GM19240 (cell line): Measurements from ENCODE around the gene PON3.
A peak's percentile ranks its signal among the peaks of the same experiment; 100 is the strongest.

Source experiments
- DNase-seq: peaks from one replicate; pipeline ENCODE4 v3.0.0; 2011; ENCODE audit warnings: low spot score; ENCODE audit not compliant: insufficient read length

Gene PON3

DNA sequence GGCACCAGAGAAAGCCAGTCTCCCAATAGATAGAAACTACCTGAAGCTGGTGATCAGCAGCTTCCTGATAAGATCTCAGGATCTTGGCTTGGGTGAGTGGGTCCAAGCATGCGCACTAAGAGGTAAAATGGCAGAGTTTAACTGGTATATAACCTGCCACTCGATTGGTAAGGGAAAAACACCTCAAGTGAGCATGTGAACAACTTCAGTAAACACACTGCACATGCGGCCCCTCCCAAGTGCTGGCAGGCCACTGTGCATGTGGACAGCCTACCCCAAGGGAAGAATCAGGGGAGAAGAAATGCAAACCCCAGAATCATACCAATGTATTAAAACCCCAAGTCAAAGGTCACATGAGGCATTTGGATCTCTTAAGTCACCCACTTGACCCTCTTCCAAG lies 54.1 kb downstream of the PON3 start:
- DNase-seq = no peak

DNA sequence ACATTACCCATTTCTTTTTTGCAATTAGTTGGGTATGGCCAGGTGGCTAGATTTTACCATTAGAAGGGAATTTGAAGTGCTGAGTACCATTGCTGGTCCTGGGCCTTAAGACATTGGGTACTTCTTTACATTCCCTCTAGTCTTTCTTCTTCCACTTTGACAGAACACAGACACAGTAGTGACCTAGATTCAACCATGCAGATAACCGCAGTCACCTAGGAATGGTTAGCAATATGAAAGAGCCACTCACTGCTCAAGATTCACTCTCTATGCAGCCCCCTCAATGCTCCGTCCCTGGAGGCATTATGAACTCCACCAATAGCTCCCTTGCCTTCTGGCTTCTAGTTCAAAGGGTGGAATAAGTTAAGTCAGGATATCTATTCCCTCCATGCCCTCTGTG lies 55.7 kb downstream of the PON3 start:
- no peak for DNase-seq

DNA sequence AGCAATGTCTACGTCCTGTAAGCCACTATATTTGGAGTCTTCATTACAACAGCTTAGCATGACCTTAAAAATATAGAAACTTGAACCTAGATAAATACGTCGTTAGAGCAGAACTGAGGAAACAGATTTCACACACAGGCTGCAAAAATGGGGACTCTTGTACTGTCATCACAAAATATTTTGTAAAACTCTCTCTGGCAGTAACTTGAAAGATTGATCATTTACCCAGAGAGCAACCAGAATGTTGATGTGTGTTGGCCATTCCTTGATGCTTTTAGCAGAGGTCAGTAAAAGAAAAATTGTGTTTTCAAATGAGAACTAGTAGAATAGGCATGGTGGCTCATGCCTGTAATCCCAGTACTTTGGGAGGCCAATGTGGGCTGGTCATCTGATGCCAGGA lies 57.3 kb downstream of the PON3 start:
- DNase-seq = no peak

DNA sequence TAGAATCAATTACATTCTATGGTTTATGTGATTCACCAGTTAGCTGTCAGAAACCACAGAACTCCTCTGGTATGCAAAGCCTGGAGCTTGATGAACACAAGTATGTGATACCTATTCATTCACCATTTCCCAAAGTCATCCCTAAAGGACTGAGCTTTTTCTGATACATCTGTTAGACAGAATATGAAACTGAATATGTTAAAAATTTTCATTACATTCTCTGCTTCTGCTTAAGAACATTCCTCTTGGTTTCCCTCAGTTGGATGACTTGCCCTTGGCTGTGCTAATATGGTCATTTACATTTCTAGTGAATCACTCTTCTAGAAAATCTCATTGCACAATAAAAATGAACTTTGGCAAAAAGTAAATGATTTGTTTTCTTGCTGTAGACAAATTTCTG lies 61.1 kb downstream of the PON3 start:
- DNase-seq = no peak

DNA sequence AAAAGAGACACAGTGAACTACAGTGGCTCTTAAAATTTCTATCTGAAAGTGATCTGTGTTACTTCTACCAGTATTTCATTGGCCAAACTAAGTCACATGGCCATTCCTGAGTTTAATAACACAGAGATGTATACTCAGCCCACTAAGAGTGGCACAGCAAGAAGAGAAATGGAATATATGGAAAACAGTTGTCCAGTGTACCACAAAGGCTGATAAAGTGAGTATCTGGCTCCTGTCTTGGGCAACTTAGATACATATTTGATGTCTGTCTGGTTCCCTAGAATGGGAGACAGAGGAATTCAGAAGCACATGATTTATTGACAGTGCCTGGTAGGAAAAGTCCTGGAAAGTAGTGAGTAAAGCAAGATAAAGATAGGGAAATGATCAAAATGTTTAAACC lies 61.7 kb downstream of the PON3 start:
- no peak for DNase-seq

DNA sequence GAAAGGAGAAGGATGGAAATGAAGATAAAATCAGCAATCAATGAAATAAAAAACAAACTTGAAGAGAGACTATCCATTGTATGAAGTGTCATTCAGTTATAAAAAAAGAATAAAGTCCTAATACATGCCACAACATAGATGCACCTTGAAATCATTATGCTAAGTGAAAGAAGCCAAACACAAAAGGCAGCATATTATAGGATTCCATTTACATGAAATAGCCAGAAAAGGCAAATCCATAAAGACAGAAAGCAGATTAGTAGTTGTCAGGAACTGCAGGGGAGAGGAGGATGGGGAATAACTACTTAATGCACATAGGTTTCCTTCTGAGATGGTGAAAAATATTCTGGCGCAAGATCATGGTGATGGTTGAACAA lies 65.2 kb downstream of the PON3 start:
- no peak for DNase-seq

DNA sequence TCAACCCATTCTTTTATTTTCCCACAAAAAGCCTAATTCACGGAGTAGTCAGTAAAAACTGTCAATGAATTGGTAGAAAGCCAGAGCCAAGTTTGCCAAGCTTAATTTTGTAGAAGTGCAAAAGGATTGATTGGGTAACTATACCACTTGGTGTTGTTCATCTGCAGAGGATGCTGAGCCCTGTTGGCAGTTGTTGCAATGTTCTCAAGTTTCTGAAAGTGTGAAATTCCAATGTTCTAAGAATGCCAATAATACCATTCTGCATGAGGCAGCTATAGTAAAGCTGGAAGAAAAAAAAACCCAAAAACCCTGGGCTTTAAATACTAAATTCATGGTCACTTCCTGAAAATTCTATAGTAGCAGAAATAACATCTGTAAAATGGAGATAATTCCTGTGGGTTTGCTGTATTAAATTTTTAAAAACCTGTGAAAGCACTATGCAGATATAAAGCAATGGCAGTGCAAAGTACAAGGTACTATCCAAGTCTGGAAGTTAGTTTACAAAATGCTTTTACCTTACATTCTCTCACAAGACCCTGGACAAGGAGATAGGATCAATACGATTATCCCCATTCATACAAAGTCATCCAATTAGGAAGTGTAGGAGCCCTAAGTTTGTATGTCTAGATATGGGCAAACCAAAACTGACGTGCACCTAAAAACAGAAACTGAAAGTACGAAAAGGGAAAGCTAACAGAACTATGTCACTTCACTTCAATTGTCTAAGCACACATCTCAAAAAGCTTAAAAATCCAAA lies 65.8 kb downstream of the PON3 start:
- peak; percentile 14 for DNase-seq

DNA sequence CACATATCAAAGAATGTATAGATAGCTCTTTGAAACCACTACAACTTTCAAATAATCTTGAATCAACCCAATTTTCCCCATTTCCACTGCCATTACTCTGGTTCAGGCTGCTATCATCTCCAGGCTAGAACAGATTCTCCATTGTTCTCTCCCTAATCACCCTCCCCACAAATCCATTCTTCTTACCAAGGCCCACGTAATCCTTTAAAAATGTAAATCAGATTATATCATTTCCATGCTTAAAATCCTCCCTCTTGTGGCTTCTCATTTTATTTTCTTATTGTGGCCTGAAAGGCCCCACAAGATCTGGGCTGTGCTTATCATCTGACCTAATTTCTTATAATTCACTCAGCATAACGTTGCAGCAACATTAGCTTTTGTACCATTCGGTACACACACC lies 68.8 kb downstream of the PON3 start:
- DNase-seq = no peak

DNA sequence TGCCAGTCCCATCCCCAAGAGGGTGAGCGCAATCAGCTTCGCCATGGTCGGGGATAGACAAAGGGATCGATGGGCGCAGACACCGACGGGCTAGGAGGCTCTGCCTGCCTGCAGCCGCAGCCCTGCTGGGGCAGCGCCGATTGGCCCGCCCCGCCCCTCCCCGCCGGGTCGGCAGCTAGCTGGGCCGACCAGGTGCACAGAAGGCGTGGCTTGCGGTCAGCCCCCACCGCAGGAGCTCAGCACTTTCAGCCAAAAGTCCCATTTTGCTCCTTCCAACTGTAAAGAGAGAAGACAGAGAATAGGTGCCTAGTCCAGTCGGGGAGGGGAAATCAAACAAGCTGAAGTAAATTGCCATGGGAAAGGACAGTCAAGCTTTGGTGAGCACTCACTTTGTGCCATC lies 71.7 kb downstream of the PON3 start, which contains the start of gene PON1:
Gene PON1, minus strand, starts transcription at position 102 of the 400 bp plus-strand sequence. Its CDS starts 57 bp downstream, at position 45.
- no peak for DNase-seq

DNA sequence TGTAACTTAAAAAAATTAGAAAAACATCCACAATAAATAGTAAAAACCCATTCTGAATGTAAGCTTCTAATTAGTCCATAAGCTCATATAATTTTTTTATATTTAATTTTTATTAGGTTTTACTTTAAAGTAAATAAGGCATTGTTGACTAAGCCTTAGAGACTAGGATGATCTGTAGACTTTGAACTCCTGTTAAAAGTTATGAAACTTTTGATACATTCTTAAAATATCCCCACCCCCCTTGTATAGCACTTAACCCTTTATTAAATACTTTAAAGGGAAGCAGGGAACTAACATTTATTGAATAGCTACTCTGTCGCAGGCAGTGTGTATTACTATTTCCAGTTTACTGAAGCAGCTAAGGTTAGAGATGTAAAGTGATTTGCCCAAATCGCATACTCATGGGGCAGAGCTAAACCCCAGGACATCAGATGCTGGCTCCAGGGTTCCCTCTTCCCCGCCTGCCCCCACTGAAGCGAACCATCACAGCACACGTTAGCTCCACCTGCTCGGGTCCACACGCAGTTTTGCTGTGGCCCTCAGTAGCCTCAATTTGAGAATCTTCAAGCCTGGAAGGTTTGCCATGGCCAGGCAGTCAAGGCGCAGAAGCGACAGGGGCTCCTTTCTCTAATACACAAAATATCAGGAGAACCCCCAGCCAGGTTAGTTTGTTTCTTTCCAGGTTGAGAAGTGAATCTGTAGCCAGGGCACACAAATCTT lies 72.6 kb downstream of the PON3 start:
- DNase-seq = no peak

DNA sequence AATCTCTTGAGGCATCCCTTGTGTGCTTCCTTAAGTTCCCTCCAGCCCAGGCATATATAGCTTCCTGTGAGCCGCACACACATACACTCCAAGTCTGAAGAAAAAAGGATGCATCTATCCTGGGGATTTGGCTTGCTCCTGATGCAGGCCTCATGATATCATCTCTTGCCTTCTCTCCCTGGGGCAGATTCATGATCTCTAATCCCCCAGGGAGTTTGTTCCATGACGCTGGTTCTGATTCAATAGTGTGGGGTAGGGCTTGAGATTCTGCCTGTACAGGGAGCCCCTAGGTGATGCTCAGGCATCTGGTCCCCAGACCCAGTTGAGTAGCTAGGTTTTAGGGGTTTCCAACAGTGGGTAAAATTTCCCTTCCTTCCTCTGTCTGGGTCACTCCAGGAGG lies 73.3 kb downstream of the PON3 start:
- no peak for DNase-seq

DNA sequence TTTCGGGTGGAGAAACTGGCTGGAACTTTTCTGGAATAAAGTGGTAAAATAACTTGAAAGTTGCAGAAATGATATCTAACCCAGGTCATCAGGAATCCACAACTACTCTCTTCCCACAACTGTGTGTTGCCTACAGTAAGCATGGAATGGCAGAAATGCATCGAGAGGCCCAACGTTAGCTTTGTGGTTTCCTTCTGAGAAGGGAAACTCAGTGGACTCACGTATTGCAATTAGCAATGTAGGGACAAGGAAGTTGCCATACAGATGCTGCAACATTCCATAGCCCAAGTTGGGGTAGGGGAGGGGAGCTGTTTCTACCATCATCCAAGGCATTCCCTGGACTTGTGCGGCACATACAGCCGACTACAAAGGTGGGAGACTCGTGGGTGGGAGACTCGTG lies 73.8 kb downstream of the PON3 start:
- no peak for DNase-seq

DNA sequence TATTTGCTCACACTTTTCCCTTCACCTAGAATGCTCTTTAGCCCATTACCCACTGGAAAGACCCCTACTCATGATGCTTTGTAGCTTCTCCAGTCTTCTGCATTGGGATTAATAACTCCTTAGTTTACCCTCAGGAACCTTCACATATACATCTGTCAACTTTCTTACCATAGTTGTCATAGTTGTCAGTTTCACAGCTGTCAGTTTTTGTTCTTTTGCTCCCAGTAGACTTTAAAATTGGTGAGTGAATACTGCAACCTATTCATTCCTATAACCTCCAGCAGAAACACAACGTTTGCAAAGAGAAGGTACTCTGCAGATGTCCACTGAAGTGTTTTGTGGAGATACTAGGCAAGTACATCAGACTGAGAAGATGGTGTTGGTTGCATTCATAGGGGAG lies 74.5 kb downstream of the PON3 start:
- DNase-seq = no peak

DNA sequence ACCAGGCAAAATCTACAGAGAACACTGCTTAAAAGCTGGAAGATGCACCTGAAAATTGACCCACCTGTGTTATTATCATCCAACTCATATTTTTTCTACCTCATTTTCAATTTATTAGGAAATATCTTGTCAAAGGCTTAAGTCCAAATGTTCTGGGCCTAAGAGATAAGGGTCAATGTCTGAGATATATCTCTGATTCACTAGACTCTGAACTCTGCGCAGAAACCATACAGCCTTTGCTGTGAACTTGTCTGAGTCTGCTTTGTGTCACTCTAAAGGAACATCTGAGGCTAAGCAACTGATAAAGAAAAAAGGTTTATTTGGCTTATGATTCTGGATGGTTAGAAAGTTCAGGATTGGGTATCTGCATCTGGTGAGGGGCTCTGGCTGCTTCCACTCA lies 75.5 kb downstream of the PON3 start:
- no peak for DNase-seq

DNA sequence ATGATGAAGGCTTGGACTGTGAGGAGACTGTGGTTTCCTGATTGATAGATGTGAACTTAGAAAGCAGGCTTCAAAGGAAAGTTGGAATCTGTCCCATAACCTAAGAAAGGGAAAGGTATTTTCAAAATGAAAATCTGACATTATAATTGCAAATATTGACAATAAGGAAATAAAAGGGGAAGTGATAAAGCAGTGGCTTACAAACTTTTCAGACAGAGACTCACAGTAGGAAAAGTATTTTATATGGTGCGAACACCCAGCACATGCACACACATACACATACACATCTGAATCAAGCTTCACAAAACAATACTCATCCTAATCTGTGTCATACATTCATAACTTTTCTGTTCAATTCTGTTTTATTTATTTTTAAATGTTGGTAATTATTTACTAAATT lies 76.6 kb downstream of the PON3 start:
- DNase-seq = no peak

DNA sequence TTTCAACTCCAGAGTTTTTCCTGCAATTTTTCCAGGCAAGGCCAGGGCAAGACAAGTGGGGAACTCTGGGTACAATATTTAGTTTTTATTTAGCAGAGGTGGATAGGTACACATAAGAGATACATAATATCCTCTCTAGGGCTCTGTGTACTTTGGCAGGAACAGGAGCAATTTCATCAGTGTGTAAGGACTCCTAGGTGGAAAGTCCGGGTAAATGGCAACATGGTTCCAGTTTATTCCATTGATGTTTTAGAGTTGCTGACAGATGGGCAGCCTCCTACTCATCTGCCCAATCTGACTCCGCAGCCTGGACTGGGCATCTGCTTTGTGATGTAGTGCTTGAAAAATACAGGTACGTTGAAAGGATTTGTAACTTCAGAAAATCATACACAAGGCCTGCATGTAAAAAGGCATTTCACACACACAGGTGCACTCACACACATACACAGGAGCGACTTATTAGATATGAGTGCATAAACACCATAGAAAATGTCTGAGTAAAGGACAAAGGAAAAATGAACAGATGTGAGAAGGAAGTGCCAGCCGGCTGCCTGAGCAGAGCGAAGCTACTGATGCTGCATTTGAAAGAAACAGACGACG lies 77.6 kb downstream of the PON3 start:
- DNase-seq = no peak

DNA sequence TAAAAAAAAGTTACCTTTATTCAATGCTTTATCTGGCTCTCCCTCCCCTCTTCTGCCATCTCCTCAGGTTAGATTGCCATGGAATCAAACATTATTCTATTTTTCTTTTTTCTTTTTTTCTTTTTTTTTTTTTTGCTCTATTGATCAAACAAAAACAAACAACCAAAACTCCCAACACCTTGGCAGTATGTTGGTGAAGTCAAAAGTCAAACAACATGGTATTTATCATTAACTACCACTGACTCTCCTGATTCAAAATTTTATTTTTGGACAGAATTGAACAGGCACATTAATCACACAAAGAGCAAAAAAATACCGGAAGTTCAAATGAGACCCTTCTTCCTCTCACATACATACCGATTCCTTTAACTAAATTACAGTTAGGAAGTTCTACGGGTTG lies 78.2 kb downstream of the PON3 start:
- DNase-seq = no peak

DNA sequence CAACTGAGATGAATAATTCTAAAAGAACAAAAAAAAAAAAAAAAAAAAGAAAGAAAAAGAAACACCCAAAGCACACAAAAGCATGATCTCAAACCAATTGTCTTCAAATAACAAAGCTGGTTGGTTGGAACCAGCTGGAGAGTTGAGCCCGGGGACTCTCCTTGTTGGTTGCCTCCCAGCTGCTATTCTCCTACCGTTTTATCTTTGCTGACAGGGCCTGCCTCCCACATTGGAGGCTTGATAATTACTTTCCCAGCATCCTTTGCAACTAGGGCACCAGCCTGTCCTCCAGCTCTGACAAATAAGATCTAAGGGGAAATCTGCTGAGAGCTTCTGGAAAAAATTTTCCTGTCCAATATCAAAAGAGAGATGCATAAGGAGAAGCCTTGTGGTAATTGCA lies 78.6 kb downstream of the PON3 start:
- no peak for DNase-seq

DNA sequence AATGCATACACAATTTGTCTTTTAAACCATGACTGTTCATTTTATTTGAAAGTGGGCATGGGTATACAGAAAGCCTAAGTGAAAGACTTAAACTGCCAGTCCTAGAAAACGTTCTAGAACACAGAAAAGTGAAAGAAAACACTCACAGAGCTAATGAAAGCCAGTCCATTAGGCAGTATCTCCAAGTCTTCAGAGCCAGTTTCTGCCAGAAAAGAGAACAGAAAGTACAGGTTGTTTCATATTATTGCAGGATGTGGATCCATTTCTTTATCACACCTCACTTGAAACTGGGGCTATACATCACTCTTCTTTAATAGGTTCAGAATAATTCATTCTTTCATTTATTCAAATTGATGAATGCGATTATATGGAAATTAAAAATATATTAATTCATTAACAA lies 79.6 kb downstream of the PON3 start:
- no peak for DNase-seq

DNA sequence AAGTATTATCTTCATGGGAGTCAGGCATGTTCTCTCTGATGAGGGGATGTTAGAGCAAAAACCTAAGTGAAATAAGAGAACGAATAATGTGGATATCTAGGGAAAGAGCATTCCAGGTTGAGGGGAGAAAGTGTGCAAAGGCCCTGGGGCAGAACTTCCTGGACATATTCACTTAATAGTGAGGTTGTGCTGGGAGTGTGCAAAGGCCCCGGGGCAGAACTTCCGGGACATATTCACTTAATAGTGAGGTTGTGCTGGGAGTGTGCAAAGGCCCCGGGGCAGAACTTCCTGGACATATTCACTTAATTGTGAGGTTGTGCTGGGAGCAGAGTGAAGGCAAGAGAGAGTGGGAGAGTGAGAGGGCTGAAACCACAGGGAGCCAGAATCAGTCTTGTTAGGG lies 83.6 kb downstream of the PON3 start:
- no peak for DNase-seq

DNA sequence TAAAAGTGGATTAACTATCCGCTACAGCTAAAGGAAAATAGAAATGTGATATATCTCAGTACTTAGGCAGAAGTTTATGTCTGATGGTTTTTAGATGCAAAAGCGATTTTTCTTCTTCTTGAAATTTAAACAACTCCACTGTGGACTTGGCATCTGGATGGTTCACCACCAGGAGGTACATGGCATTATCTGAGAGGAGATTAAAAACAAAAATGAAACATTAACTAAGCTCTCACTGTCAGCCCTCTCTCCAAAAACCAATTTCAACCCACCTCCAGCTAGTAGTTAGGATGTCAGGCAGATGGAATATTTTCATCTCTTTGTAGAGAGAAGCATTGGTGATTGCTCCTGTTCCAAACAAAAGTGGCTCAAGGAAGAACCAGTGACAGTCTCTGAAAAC lies 84.8 kb downstream of the PON3 start:
- no peak for DNase-seq

DNA sequence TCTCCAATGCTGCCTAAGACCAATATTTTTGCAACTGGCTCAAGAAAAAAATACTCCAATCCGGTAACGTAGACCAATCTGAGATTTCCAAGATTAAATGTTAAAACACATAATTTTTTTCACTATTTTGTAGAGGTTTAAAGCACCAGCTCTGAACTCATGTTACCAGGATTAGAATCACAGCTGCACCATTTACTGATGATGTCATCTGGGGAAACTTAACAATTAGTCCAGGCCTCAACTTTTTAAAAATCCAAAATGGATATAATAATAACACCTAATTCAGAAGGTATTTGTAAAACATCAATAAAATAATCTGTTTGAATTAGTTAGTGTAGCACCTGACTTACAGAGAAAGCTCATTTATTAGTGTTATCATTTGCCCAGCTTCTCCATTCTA lies 86.2 kb downstream of the PON3 start:
- no peak for DNase-seq
